Left ventricle myocardium superior (tissue), 1 donor: Measurements from ENCODE around the gene KITLG. TPM values are rescaled to one million over a fixed set of nuclear protein-coding genes. Genes with fewer than 3 reads are reported as not detected.

ENCODE experiments used
- ATAC-seq: fragments of 200-7000 bp; cut with Tn5 transposase; one replicate; pipeline ENCODE4 v1.9.1; 2020; ENCODE audit warnings: mild to moderate bottlenecking, moderate library complexity
- DNase-seq: peaks from one replicate; pipeline ENCODE4 v3.0.0-alpha.2; 2020
- intact Hi-C: fragments of 100-400 bp; cut with micrococcal nuclease; formaldehyde crosslinking; loops from one replicate; pipeline ENCODE4 v1.11.0; 2022
- total RNA-seq: library from RNA; stranded (reverse); fragmentation: NEBNext Ultra II Directional; extraction: Animal tissue kit (Norgen Biotek cat#: 25700); gene quantifications from one replicate; pipeline ENCODE4 v1.2.1, GENCODE V29; 2021
- donor health status: DM: no; HTN: yes; CAD: no; lungs with severe emphysema.

The KITLG gene
- total RNA-seq, 1 donor from 2014 or later, result 9.0 TPM

DNA sequence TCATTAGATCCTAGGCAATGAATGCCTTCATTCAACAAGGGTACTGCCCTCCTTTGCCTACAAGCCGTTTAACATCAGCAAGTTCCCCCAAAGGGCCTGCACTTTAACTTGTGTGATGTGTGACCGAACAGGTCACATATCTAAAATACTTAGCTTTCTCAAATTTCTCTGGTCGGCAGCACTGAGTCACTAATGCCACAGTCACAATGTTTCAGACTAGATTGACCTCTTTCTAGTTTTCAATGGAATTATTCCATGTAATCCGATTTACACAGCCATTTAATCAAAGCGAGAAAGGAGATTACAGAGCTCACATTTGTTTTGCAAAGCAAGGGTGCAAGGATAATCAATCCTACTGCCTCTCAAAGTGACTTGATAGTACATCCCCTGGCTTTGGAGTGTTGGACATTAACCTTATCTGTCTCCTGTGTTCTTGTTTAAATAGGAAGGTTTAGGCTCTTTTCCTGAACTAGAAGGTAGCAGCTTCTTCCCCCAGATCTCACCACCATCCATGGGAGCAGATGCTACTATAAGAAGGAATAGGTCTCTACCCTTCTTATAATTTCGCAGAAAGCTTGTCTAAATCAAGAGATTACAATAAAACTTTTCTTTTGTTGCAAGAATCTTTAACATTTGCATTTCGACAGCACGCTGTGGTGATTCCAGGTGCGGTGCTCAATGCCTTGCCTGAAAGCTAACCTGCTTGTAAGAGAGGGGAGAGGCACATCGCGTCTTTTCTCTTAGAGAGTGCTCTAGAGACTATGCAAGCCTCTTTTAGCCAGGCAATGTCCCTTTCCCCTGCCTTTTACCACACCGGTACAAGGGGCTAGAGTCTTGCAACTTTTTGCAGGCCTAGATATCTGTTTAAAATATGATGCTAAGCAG, 1.8 kb downstream of the KITLG start:
- intact Hi-C loops, result no loop called here
- DNase-seq (no peak), ATAC-seq (no peak)

DNA sequence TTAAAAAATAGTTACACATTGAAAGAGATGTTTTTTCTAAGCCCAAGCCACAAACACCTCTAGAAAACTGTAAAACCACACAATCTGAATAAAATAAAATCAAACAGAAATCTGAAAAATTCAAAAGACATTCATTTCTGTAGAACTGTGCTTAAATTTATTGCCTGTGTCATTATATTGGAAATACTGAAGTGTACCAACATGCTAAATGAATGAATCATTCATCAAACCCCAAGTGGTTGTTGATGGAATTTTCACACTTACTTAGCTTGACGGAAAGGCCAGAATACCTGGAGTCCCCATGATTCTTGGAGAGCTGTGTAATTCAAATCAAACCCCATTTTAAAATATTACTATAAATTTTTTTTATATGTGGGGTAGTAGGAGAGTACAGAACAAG, 2.7 kb downstream of the KITLG start:
- intact Hi-C loops, result no loop called here
- ATAC-seq (no peak), DNase-seq (no peak)

- DNase-seq, result no peak
- ATAC-seq, result no peak
- intact Hi-C loops, result no loop called here
Measured at GRCh38 chr12:88576866-88577265, 3.4 kb downstream of the KITLG start.

- DNase-seq (no peak), ATAC-seq (no peak)
- intact Hi-C loops, result no loop called here
Measured at GRCh38 chr12:88575361-88575970, 4.8 kb downstream of the KITLG start.

- ATAC-seq (no peak), DNase-seq (no peak)
- intact Hi-C loops, result no loop called here
Measured at GRCh38 chr12:88574278-88574677, 6.0 kb downstream of the KITLG start.

DNA sequence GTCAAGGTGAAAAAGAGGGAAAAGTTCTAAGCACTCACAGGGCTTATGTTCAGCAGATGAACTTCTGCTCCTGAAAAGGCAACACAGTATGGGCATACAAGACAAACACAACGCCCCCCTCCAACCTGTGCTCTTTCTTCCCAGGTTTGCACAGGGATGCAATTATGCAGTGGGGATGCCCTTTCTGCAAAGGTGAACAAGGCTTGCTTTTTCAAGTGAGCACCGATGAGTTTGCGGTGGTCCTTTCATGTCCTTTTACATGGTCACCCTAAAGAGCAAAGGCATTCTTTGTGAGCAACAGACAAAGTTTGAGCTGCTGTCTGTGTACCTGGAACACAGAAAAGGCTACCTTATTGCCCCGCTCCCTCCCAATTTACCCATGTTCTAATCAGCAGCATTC, 6.7 kb downstream of the KITLG start:
- DNase-seq, result no peak
- no peak for ATAC-seq
- intact Hi-C loops, result no loop called here

DNA sequence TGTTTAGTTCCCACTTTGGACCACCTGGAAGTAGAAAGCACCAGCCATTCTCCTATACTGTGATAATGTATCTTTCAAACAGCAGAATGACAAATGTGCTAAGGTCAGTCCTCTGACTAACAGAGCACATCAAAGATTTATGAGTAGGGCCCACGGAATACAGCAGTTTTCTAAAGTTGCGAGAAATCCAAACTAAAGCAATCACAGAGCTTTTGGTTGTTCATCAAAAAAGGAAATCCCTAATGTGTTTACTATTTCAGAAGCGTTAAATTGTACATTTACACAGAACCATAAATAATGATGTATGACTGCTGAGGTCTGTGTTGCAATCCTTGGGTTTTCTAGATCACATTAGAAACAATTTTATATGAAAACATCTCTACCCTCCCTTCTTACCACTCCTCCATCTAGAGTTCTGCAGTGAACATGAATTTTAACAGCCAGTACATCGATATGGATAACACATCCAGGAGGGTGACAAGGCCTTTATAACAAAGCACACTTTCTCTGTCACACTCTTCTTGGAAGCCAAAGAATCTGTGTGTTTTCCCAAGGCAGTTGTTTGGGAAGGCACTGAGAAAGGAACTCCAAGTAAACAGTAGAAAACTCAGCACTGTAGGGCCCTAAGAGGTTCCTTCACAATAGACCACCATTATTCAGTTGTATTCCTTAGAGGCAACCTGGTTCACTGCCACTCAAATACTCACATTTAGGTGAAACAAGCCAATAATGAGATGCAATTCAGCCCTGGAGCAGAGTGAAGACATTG, 7.3 kb downstream of the KITLG start:
- intact Hi-C loops, result no loop called here
- ATAC-seq, result no peak
- DNase-seq, result no peak

DNA sequence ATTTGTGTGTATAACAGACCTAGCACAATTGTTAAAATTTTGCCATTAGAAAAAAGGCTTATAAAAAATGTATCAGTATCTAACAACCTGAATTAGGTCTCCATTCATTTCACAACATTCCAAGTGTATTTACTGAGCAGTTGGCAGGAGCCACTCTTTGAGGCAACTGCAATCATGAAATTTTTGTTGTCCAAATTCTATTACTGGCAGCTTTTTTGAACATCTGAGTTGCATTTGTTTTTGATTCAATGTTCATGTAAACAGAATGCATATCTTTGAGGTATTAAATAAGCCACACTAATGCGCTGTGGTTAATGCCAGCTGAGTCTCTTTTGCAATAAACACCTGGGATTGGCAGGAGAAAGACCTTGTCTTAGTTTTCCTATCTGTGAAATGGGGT, 8.7 kb downstream of the KITLG start:
- intact Hi-C loops, result no loop called here
- DNase-seq, result no peak
- no peak for ATAC-seq

GRCh38 chr12:88570103-88570502, 10.2 kb downstream of the KITLG start:
- ATAC-seq, result no peak
- no peak for DNase-seq
- intact Hi-C loops, result no loop called here

DNA sequence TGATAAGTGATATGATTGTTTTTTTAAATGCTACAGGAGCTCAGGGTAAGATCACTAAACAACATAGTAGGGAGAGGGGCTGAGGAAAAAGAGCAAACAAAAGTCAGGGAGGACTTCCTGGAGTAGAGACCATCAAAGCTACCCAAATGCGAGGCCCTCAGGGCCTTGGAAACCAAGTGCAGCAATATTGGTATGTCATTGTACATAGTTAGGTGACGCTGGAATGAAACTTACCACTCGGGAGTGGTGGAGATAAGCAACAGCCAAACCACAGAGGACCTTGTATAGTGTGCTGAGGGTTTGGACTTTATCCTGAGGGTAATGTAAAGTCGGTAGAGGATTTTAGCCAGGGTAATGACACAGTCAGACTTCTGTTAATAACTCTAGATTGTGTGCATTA, 13.8 kb downstream of the KITLG start:
- intact Hi-C loops, result no loop called here
- ATAC-seq (no peak), DNase-seq (no peak)

DNA sequence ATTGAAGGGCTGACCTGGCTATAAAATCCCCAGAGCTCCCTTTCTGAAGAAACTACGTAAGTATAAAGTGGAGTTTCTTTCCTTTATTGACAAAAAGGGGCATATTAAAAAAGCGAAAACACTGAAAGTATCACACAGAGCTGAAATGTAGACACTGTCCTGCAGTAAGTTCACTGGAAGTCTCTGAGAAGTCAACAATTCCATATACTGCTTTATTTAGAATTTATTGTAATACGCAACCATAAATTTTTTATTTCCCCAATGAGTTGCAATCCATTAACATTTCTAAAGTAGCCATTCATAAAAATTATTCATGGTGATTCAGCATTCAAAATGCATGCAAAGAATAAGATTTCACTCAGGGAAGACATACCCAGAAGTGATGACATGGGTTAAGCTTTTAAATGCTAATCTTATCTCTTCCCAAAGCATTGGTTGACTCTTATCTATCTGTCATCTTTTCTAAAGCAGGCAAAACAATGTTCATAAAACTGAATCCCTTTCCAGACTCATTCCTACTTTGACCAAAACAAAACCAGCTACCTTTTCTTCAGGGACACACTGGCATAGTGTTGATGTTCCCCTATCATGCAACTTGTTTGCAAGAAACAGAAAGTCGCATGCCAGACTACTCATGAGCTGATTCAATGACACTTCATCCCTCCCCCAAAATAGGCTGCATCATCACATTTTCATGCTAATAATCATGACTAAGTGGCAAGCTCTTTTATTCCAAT, 17.3 kb downstream of the KITLG start:
- intact Hi-C loops, result no loop called here
- no peak for ATAC-seq
- no peak for DNase-seq

- intact Hi-C loops, result no loop called here
- ATAC-seq (no peak), DNase-seq (no peak)
Measured at GRCh38 chr12:88562151-88562550, 18.1 kb downstream of the KITLG start.

GRCh38 chr12:88559772-88560171, 20.5 kb downstream of the KITLG start:
- DNase-seq (no peak), ATAC-seq (no peak)
- intact Hi-C loops, result no loop called here

- DNase-seq, result no peak
- ATAC-seq, result no peak
- intact Hi-C loops, result no loop called here
Measured at GRCh38 chr12:88559199-88559598, 21.1 kb downstream of the KITLG start.

DNA sequence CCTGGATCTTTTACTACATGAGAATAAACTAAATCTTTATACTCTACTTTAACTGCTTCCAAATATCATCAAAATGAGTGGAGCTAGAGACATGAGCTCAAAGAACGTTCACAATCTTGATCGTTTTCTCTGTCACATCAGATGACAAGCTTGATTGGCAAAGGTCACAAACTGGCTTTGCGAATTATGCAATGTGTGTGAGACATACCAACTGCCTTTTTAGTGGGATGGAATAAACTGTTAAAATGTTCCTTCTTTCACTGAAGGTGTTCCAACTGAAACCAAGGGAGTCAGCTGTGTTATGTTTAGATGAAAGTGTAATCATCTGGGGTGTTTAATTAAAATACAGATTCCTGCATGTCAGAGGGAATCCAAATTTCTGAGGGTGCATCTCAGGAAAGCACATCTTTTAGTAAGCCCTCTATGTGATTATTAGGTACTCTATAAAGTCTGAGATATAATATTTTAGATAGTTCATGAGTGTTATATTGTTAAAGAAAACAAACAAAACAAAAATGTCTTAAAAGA, 21.9 kb downstream of the KITLG start:
- ATAC-seq, result no peak
- intact Hi-C loops, result no loop called here
- no peak for DNase-seq

- intact Hi-C loops, result no loop called here
- DNase-seq (no peak), ATAC-seq (no peak)
Measured at GRCh38 chr12:88556213-88556774, 24.0 kb downstream of the KITLG start.

DNA sequence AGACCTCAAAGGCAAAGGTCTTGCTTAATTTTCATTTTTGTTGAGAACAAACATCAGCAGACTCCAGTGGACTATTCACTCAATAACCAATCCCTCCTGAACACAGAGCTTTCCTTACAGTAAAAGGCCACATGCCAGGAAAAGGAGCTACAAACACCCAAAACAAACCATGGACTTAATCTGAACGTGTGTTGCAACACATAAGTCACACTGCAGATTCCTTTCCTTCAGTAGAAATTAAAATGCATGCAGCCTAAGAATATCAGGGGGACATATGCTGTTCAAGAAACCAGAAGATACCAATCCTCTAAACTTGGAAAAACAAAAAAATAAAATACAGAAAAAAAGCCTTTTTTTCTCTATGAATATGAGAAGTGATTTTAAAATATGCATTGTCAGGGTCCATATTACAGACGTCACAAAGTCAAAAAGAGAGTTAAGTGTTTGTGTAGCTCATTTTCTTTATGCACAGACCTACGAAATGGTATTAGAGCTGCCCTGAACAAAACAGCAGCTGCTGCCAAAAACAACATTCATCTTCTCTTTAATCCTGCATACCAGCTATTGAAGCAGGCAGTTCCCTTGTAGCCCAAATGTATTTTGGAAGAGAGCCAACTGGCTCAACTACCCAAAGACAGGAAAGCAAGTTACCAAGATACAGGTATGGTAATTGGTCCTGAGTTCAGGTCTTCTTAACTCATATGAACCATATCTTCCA, 26.2 kb downstream of the KITLG start:
- ATAC-seq, result peak; percentile 87
- intact Hi-C loops, result no loop called here
- DNase-seq, result no peak

DNA sequence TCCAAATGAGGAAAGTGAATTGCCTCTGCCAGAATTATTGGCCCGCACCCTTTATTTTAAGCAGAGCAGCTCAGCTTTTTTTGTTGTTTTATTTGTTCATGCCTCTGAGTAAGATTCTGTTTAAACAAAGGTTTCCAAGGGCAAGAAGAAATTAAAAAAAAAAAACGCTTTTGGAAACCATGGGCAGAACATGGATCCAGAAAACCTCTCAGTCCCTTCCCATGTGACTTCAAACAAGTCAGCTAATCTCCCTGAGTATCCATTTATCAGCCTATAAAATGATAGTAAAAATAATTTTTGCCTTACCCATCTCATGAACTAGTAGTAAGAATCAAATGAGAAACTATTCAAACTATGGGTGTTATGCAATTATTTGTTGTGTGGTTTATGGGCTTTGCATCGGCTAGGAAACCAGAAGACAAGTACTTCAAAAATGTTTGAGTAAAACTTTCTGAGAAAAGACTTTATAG, 27.6 kb downstream of the KITLG start:
- ATAC-seq (no peak), DNase-seq (no peak)
- intact Hi-C loops, result no loop called here
